ENCODE measurements around the gene KPTN.

KPTN gene

GRCh38 chr19:47435196-47435595 lies 48.8 kb downstream of the KPTN start:
- no peak for DNase-seq
- TF ChIP-seq GATA1 (IDR thresholded peaks at IDR 0.05; ENCODE audit: low read depth, low read length) (no peak), POLR2A (IDR thresholded peaks at IDR 0.05; ENCODE audit: low read length) (no peak)

GRCh38 chr19:47434088-47434487 lies 49.9 kb downstream of the KPTN start:
- TF ChIP-seq POLR2A (IDR thresholded peaks at IDR 0.05; ENCODE audit: low read length): no peak
- no peak for TF ChIP-seq GATA1 (IDR thresholded peaks at IDR 0.05; ENCODE audit: low read depth, low read length)
- no peak for DNase-seq

GRCh38 chr19:47433121-47433520 lies 50.9 kb downstream of the KPTN start:
- DNase-seq: no peak
- TF ChIP-seq GATA1 (IDR thresholded peaks at IDR 0.05; ENCODE audit: low read depth, low read length) (no peak), POLR2A (IDR thresholded peaks at IDR 0.05; ENCODE audit: low read length) (no peak)

GRCh38 chr19:47432499-47432898 lies 51.5 kb downstream of the KPTN start:
- TF ChIP-seq GATA1 (IDR thresholded peaks at IDR 0.05; ENCODE audit: low read depth, low read length) (no peak), POLR2A (IDR thresholded peaks at IDR 0.05; ENCODE audit: low read length) (no peak)
- no peak for DNase-seq

- TF ChIP-seq POLR2A (IDR thresholded peaks at IDR 0.05; ENCODE audit: low read length): no peak
- TF ChIP-seq GATA1 (IDR thresholded peaks at IDR 0.05; ENCODE audit: low read depth, low read length): no peak
- no peak for DNase-seq
These were observed 51.9 kb downstream of the KPTN start for GRCh38 chr19:47432091-47432490.

- TF ChIP-seq POLR2A (IDR thresholded peaks at IDR 0.05; ENCODE audit: low read length) (no peak), GATA1 (IDR thresholded peaks at IDR 0.05; ENCODE audit: low read depth, low read length) (no peak)
- peak; percentile 43 to 47 for DNase-seq
These were observed 53.8 kb downstream of the KPTN start for GRCh38 chr19:47430041-47430802.

GRCh38 chr19:47429140-47429793 lies 54.8 kb downstream of the KPTN start:
- no peak for TF ChIP-seq GATA1 (IDR thresholded peaks at IDR 0.05; ENCODE audit: low read depth, low read length)
- TF ChIP-seq POLR2A (IDR thresholded peaks at IDR 0.05; ENCODE audit: low read length): no peak
- no peak for DNase-seq

- TF ChIP-seq POLR2A (IDR thresholded peaks at IDR 0.05; ENCODE audit: low read length) (no peak), GATA1 (IDR thresholded peaks at IDR 0.05; ENCODE audit: low read depth, low read length) (no peak)
- DNase-seq: peak; percentile 88 to 94
These were observed 55.7 kb downstream of the KPTN start for GRCh38 chr19:47428177-47428894.

- peak; percentile 54 to 80 for DNase-seq
- TF ChIP-seq POLR2A (IDR thresholded peaks at IDR 0.05; ENCODE audit: low read length): no peak
These were observed 56.5 kb downstream of the KPTN start for GRCh38 chr19:47427241-47428176.

All from erythroblast (primary cell).